K562 (cell line): Measurements from ENCODE around the gene ADAM22. TPM values are rescaled to one million over a fixed set of nuclear protein-coding genes. Genes with fewer than 3 reads are reported as not detected.

ENCODE experiments used
- ATAC-seq: fragments of 200-7000 bp; cut with Tn5 transposase; 3 replicates; pipeline ENCODE4 v1.9.1; 2020; ENCODE audit warnings: moderate library complexity
- BruUV-seq: library from RNA; stranded (reverse); fragments of 400-500 nt; replicated peaks from 2 replicates; lab custom pipeline; 2021; lab: Mats Ljungman, UMichigan
- CTCF ChIA-PET: fragments of 300-600 bp; formaldehyde crosslinking; extraction: SDS; loops from one replicate; lab custom pipeline; 2021; ENCODE audit warnings: low intra/inter-chr PET ratio; lab: Yijun Ruan, JAX
- POLR2A ChIA-PET: fragments of 300-600, 350-650 bp; sonication (Branson Sonifier 250); formaldehyde crosslinking; extraction: SDS; loops from one replicate; lab custom pipeline; 2021; ENCODE audit warnings: antibody characterized with exemption, inconsistent platforms; lab: Yijun Ruan, JAX
- DNase-seq, 4 experiments: peaks; one replicate each; pipeline versions ENCODE4 v3.0.0 to v3.0.0-alpha.2; 2011 to 2018; ENCODE audit warnings: low spot score in 3 of 4, mixed read lengths in 3 of 4; ENCODE audit errors: extremely low read depth in 1 of 4
- FAIRE-seq: peaks from 2 replicates; lab custom pipeline; 2011; peaks lifted over from hg19 to GRCh38; lab: Jason Lieb, UNC
- H2AFZ ChIP-seq: 2 replicates; pipeline ENCODE4 v1.6.0; 2011; ENCODE audit warnings: low read depth, low read length, control low read depth, inconsistent platforms
- H3K27ac ChIP-seq: fragments of 200-600 bp; 3 replicates; pipeline ENCODE4 v1.8.0; 2011; ENCODE audit warnings: low read depth, mild to moderate bottlenecking, control low read depth, inconsistent platforms, low read length, moderate library complexity, mixed read lengths; ENCODE audit errors: extremely low read depth
- H3K27me3 ChIP-seq, 2 experiments: fragments of 300-600 bp in 1 of 2; 2 replicates in 1 of 2; 3 replicates in 1 of 2; pipeline versions ENCODE4 v1.6.0 to v1.8.0; 2011; ENCODE audit warnings: inconsistent platforms in 2 of 2, low read length in 2 of 2, mild to moderate bottlenecking in 1 of 2, mixed read lengths in 1 of 2, moderate library complexity in 1 of 2; ENCODE audit not compliant: control insufficient read depth in 2 of 2, insufficient read depth in 2 of 2
- H3K36me3 ChIP-seq: fragments of 300-600 bp; 3 replicates; pipeline ENCODE4 v1.8.0; 2011; ENCODE audit warnings: mild to moderate bottlenecking, low read length, inconsistent platforms; ENCODE audit not compliant: control insufficient read depth, insufficient read depth
- H3K4me1 ChIP-seq, 2 experiments: fragments of 200-600 bp in 1 of 2; replicated peaks in 1 of 2; 2 replicates in 1 of 2; 3 replicates in 1 of 2; pipeline versions ENCODE4 v1.5.1 to v1.8.0; 2011; ENCODE audit warnings: inconsistent platforms in 2 of 2, low read length in 2 of 2, mild to moderate bottlenecking in 1 of 2, mixed read lengths in 1 of 2, moderate library complexity in 1 of 2; ENCODE audit not compliant: control insufficient read depth in 2 of 2, insufficient read depth in 2 of 2
- H3K4me2 ChIP-seq: 2 replicates; pipeline ENCODE4 v1.6.1; 2011; ENCODE audit warnings: low read length, control low read depth, inconsistent platforms, mixed read lengths; ENCODE audit not compliant: insufficient read depth
- H3K4me3 ChIP-seq: fragments of 200-600 bp; sonication (generic), shearing (Covaris generic); 2 replicates; pipeline ENCODE4 v1.5.1; 2016; ENCODE audit warnings: control low read depth, inconsistent platforms
- H3K79me2 ChIP-seq: fragments of 200-600 bp; 3 replicates; pipeline ENCODE4 v1.8.0; 2011; ENCODE audit warnings: low read length, inconsistent platforms; ENCODE audit not compliant: control insufficient read depth, insufficient read depth
- H3K9ac ChIP-seq, 2 experiments: 2 replicates each; pipeline versions ENCODE4 v1.6.0 to v1.6.1; 2011; ENCODE audit warnings: low read depth in 2 of 2, low read length in 2 of 2, control low read depth in 1 of 2, inconsistent platforms in 1 of 2, mild to moderate bottlenecking in 1 of 2, mixed read lengths in 1 of 2; ENCODE audit not compliant: insufficient read depth in 1 of 2
- H3K9me1 ChIP-seq: one replicate; pipeline ENCODE4 v1.6.0; 2011; ENCODE audit warnings: inconsistent platforms, mild to moderate bottlenecking, low read length, moderate library complexity; ENCODE audit not compliant: control insufficient read depth, insufficient read depth
- H3K9me3 ChIP-seq: replicated peaks from 2 replicates; pipeline ENCODE4 v1.5.1; 2011; ENCODE audit warnings: low read depth, low read length, inconsistent platforms; ENCODE audit not compliant: control insufficient read depth, insufficient read depth
- H4K20me1 ChIP-seq: replicated peaks from 2 replicates; pipeline ENCODE4 v1.6.1; 2011; ENCODE audit warnings: low read length, inconsistent platforms, mixed read lengths; ENCODE audit not compliant: control insufficient read depth, insufficient read depth
- GATAD2A ChIP-seq: fragments of 450-650 bp; IDR thresholded peaks from 2 replicates; pipeline ENCODE4 v1.6.1; 2017
- IFI16 ChIP-seq: fragments of 250-450 bp; sonication (Bioruptor Pico); IDR thresholded peaks from 2 replicates; pipeline ENCODE4 v2.1.2; 2022; ENCODE audit warnings: mild to moderate bottlenecking, inconsistent platforms
- POU5F1 ChIP-seq: fragments of 150-350 bp; IDR thresholded peaks from 2 replicates; pipeline ENCODE4 v1.6.1; 2014; ENCODE audit warnings: borderline replicate concordance, low read length, low read depth, mild to moderate bottlenecking; ENCODE audit not compliant: partially characterized antibody
- TEAD4 ChIP-seq, 2 experiments: sonication (generic) in 1 of 2; formaldehyde crosslinking in 1 of 2; IDR thresholded peaks; 2 replicates each; pipeline versions ENCODE4 v1.6.1 to v1.8.0; 2012 to 2022; ENCODE audit warnings: borderline replicate concordance in 1 of 2, inconsistent platforms in 1 of 2, low read length in 1 of 2, mild to moderate bottlenecking in 1 of 2, missing genetic modification reagents in 1 of 2
- ZNF668 ChIP-seq: fragments of 250-450 bp; sonication (Bioruptor Pico); IDR thresholded peaks from 2 replicates; pipeline ENCODE4 v1.8.0; 2022; ENCODE audit warnings: mild to moderate bottlenecking, inconsistent platforms
- WGBS: fragments of 100-300 bp; shearing (Covaris generic); methylation state at CpG from one replicate; pipeline ENCODE4 v1.1.6; 2016; ENCODE audit warnings: low coverage, mixed read lengths; ENCODE audit not compliant: insufficient coverage; ENCODE audit errors: missing lambda C conversion rate; 5-methylcytosine and 5-hydroxymethylcytosine counted together
- in situ Hi-C: fragments of 300-500 bp; cut with MboI; formaldehyde crosslinking; loops from 4 replicates; pipeline ENCODE4 v1.15.0; 2018; ENCODE audit warnings: inconsistent platforms, mixed read lengths
- intact Hi-C: fragments of 100-400 bp; cut with micrococcal nuclease; formaldehyde crosslinking; loops from 2 replicates; pipeline ENCODE4 v1.14.2; 2022
- polyA plus RNA-seq, 8 experiments: library from polyadenylated mRNA; depleted of rRNA in 4 of 8; stranded (reverse) in 5 of 8; unstranded in 3 of 8; fragments of >200 nt; fragmentation: Nextera tagmentation in 2 of 8; fragmentation: Illumina TruSeq in 1 of 8; extraction: Ambion mirVana in 2 of 8; extraction: Trizol in 1 of 8; gene quantifications; 2 replicates each; pipeline versions ENCODE4 v1.2.1 to v1.2.3, GENCODE V29; 2011 to 2014; ENCODE audit warnings: inconsistent platforms in 1 of 8, missing spikeins in 1 of 8
- total RNA-seq, 7 experiments: library from RNA; depleted of rRNA in 6 of 7; stranded (reverse); fragments of >200 nt in 6 of 7; fragmentation: Illumina TruSeq in 2 of 7; extraction: Trizol in 2 of 7; gene quantifications; 2 replicates each; pipeline versions ENCODE4 v1.2.1 to v1.2.3, GENCODE V29; 2011 to 2021; ENCODE audit warnings: low replicate concordance in 1 of 7
- TF ChIP-seq, protein P1 (sequence below): fragments of 250-450 bp; sonication (Bioruptor Pico); IDR thresholded peaks from 2 replicates; pipeline ENCODE4 v1.8.0; 2021; ENCODE audit warnings: borderline replicate concordance, mild to moderate bottlenecking, moderate library complexity; ENCODE audit not compliant: poor library complexity, severe bottlenecking
- TF ChIP-seq, protein P2 (sequence below): fragments of 250-450 bp; sonication (Bioruptor Pico); IDR thresholded peaks from 2 replicates; pipeline ENCODE4 v1.5.0; 2020; ENCODE audit warnings: mild to moderate bottlenecking
- TF ChIP-seq, protein P3 (sequence below): IDR thresholded peaks from 2 replicates; pipeline ENCODE4 v1.6.1; 2012; ENCODE audit warnings: low read depth, low read length, improper control_type of control experiment, borderline replicate concordance
- TF ChIP-seq, protein P4 (sequence below): sonication (generic); formaldehyde crosslinking; IDR thresholded peaks from 2 replicates; pipeline ENCODE4 v1.8.1; 2022; ENCODE audit warnings: missing genetic modification reagents

The ADAM22 gene
- total and polyA plus RNA-seq, 9 of the 15 experiments (the other 6 are each of a cell fraction or from before 2014, with no cell fraction given) = 0.01 to 0.58 (median 0.18) TPM

DNA sequence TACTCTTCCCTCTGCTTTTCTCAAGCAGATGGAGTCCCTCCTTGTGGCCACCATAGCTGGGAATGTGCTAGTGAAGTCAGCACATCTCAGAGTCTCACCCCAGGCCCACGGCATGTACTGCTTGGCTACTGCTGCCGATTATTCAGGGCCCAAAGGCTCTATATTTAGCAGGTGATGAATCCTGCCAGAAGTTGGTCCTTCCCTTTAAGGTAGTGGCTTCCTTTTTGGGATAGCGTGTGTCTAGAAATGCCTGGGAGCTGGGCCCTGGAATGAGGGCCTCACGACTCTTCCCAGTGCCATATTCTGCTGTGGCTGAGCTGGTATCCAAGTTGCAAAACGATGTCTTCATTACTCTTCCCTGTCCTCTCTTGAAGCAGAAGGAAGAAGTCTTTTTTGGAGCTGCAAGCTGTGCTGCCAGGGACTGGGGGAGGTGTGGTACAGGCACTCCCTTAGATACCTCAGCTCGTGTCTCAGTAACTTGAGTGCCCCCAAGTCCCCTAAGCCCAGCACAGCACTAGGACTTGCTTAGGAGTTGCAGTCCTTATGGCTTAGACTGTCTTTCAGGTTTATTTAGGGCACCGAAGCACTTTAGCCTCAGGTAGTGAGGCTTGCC lies 100.1 kb downstream of the ADAM22 start:
- 2% methylated on average over 7 of the region's 7 CpGs for WGBS
- H3K9me3 ChIP-seq = no peaks in the 10 kb centered on the region; the same call in 1 of the 2 replicates
- ATAC-seq (no peak), DNase-seq (no peak), FAIRE-seq (no peak)
- H3K27ac ChIP-seq = no peak overlapping the region
- H3K4me2 ChIP-seq = no peak overlapping the region
- in situ Hi-C loops = no loop called here
- H3K4me1 ChIP-seq = no peaks in the 10 kb centered on the region
- CTCF ChIA-PET = interaction anchor here (0.7 kb wide), 1 partner anchor 49 kb away, joined by 3 read pairs; no protein-coding TSS in a partner anchor
- no peak overlapping the region for H3K4me3 ChIP-seq
- no peaks in the 10 kb centered on the region for H3K79me2 ChIP-seq
- H3K36me3 ChIP-seq = no peaks in the 10 kb centered on the region
- H3K9me1 ChIP-seq = no peaks in the 10 kb centered on the region
- no peak overlapping the region for H3K9ac ChIP-seq
- no peak overlapping the region for H2AFZ ChIP-seq
- intact Hi-C loops = no loop called here
- no peaks in the 10 kb centered on the region for H4K20me1 ChIP-seq
- POLR2A ChIA-PET = no interaction called here
- TF ChIP-seq TEAD4 (IDR thresholded peaks at IDR 0.05; ENCODE audit: low read length) (no peak), TEAD4 (CRISPR knock-in tag; IDR thresholded peaks at IDR 0.05; ENCODE audit: borderline replicate concordance) (no peak), ZNF668 (no peak), POU5F1 (no peak), IFI16 (no peak), GATAD2A (no peak)
- TF ChIP-seq, protein P1, sequence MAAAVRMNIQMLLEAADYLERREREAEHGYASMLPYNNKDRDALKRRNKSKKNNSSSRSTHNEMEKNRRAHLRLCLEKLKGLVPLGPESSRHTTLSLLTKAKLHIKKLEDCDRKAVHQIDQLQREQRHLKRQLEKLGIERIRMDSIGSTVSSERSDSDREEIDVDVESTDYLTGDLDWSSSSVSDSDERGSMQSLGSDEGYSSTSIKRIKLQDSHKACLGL (CRISPR knock-in tag) = no peak
- TF ChIP-seq, protein P2, sequence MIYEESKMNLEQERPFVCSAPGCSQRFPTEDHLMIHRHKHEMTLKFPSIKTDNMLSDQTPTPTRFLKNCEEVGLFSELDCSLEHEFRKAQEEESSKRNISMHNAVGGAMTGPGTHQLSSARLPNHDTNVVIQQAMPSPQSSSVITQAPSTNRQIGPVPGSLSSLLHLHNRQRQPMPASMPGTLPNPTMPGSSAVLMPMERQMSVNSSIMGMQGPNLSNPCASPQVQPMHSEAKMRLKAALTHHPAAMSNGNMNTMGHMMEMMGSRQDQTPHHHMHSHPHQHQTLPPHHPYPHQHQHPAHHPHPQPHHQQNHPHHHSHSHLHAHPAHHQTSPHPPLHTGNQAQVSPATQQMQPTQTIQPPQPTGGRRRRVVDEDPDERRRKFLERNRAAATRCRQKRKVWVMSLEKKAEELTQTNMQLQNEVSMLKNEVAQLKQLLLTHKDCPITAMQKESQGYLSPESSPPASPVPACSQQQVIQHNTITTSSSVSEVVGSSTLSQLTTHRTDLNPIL (CRISPR knock-in tag) = no peak
- TF ChIP-seq, protein P3, sequence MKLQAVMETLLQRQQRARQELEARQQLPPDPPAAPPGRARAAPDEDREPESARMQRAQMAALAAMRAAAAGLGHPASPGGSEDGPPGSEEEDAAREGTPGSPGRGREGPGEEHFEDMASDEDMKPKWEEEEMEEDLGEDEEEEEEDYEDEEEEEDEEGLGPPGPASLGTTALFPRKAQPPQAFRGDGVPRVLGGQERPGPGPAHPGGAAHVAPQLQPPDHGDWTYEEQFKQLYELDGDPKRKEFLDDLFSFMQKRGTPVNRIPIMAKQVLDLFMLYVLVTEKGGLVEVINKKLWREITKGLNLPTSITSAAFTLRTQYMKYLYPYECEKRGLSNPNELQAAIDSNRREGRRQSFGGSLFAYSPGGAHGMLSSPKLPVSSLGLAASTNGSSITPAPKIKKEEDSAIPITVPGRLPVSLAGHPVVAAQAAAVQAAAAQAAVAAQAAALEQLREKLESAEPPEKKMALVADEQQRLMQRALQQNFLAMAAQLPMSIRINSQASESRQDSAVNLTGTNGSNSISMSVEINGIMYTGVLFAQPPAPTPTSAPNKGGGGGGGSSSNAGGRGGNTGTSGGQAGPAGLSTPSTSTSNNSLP = no peak
- TF ChIP-seq, protein P4, sequence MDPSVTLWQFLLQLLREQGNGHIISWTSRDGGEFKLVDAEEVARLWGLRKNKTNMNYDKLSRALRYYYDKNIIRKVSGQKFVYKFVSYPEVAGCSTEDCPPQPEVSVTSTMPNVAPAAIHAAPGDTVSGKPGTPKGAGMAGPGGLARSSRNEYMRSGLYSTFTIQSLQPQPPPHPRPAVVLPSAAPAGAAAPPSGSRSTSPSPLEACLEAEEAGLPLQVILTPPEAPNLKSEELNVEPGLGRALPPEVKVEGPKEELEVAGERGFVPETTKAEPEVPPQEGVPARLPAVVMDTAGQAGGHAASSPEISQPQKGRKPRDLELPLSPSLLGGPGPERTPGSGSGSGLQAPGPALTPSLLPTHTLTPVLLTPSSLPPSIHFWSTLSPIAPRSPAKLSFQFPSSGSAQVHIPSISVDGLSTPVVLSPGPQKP = no peak
- no peaks in the 10 kb centered on the region for H3K27me3 ChIP-seq
- BruUV-seq = no TSS peak
